Fibroblast of lung (primary cell): ENCODE results near the gene GNAO1.

Source experiments
- EZH2 ChIP-seq: IDR thresholded peaks from 2 replicates; pipeline ENCODE4 v1.5.1; 2012; ENCODE audit warnings: low read length, control low read depth, mild to moderate bottlenecking; ENCODE audit errors: missing control alignments
- TF ChIP-seq, protein P1 (sequence below), 2 donors: IDR thresholded peaks in 1 of 2; conservative IDR thresholded peaks in 1 of 2; 1 replicate in 1 of 2; 2 replicates in 1 of 2; pipeline ENCODE4 v1.5.1; 2011 to 2012; ENCODE audit warnings: low read length in 2 of 2, control low read depth in 1 of 2, inconsistent platforms in 1 of 2, low read depth in 1 of 2, mild to moderate bottlenecking in 1 of 2

DNA sequence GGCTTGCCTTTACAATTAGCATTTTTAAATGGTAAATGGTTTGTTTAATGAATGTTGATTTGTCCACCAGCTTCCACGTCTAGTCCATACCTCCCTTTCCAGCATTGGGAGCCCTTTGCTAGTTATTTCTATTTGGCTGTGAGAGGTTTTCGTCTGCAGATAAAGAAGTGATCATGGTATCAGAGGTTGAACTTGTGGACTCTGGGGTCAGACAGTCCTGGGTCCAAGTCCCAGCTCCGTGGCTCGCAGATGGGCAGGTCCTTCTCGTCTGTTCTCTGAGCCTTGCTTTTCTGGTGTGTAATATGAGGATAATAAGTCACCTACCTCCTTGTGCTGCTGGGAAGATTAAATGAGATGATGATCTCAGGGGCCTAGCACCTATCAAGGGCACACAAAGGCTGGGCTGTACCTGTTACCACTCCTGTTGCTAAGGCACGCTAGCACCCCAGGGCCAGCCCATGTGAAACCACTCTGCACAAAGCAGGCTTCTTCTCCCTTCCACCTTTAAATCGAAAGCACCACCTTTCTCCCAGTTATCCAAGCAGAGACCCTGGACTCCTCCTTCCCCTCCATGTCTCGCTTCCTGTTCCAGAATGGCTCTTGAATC is 103.9 kb downstream of the GNAO1 start:
- TF ChIP-seq, protein P1, sequence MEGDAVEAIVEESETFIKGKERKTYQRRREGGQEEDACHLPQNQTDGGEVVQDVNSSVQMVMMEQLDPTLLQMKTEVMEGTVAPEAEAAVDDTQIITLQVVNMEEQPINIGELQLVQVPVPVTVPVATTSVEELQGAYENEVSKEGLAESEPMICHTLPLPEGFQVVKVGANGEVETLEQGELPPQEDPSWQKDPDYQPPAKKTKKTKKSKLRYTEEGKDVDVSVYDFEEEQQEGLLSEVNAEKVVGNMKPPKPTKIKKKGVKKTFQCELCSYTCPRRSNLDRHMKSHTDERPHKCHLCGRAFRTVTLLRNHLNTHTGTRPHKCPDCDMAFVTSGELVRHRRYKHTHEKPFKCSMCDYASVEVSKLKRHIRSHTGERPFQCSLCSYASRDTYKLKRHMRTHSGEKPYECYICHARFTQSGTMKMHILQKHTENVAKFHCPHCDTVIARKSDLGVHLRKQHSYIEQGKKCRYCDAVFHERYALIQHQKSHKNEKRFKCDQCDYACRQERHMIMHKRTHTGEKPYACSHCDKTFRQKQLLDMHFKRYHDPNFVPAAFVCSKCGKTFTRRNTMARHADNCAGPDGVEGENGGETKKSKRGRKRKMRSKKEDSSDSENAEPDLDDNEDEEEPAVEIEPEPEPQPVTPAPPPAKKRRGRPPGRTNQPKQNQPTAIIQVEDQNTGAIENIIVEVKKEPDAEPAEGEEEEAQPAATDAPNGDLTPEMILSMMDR (conservative IDR thresholded peaks at IDR 0.05 in 1 of 2, IDR thresholded peaks at IDR 0.05 in 1 of 2; ENCODE audit: low read depth in 1 of 2, low read length in 2 of 2), result no peak
- TF ChIP-seq EZH2, result no peak
